ENCODE results near the gene TCEA2.
A peak's percentile ranks its signal among the peaks of the same experiment; 100 is the strongest.

Gene TCEA2

GRCh38 chr20:64053841-64054661 lies 8.9 kb upstream of the TCEA2 start:
- Histone ChIP-seq H3K9me2 (ENCODE audit: low read depth, low read length) (no peaks in the 10 kb centered on the region), H3K27ac (ENCODE audit: low read depth, low read length, poor library complexity, severe bottlenecking) (no peak overlapping the region), H3K4me3 (ENCODE audit: low read depth, low read length, poor library complexity, severe bottlenecking) (no peak overlapping the region), H3K27me3 (ENCODE audit: insufficient read depth, low read length) (peaks cover 21% of the 10 kb centered on the region), H3K4me1 (ENCODE audit: insufficient read depth, low read length, severe bottlenecking) (peaks cover 15% of the 10 kb centered on the region), H3K9ac (ENCODE audit: low read length) (no peak overlapping the region), H3K4me2 (ENCODE audit: low read length) (no peak overlapping the region), H2AFZ (ENCODE audit: low read length) (no peak overlapping the region), H3F3A (ENCODE audit: insufficient read depth, low read length) (no peaks in the 10 kb centered on the region), H3K9me3 (ENCODE audit: low read length) (no peaks in the 10 kb centered on the region), H3K79me2 (ENCODE audit: insufficient read depth, low read length) (no peaks in the 10 kb centered on the region), H3K36me3 (ENCODE audit: insufficient read depth, low read length) (no peaks in the 10 kb centered on the region), H4K20me1 (ENCODE audit: insufficient read depth, low read length) (no peaks in the 10 kb centered on the region)
- TF ChIP-seq EZH2 (IDR thresholded peaks at IDR 0.05; ENCODE audit: borderline replicate concordance, low read length) = no peak
- peak; percentile 30; the same call in 1 of the 2 replicates for TF ChIP-seq CTCF (IDR thresholded peaks at IDR 0.05; ENCODE audit: low read length)

- Histone ChIP-seq H3K27ac (ENCODE audit: low read depth, low read length, poor library complexity, severe bottlenecking) (no peak overlapping the region), H3K4me3 (ENCODE audit: low read depth, low read length, poor library complexity, severe bottlenecking) (no peak overlapping the region), H3K4me2 (ENCODE audit: low read length) (no peak overlapping the region), H3K4me1 (ENCODE audit: insufficient read depth, low read length, severe bottlenecking) (peaks cover 15% of the 10 kb centered on the region), H3K9me3 (ENCODE audit: low read length) (no peaks in the 10 kb centered on the region), H3F3A (ENCODE audit: insufficient read depth, low read length) (no peaks in the 10 kb centered on the region), H3K27me3 (ENCODE audit: insufficient read depth, low read length) (peaks cover 21% of the 10 kb centered on the region), H3K9me2 (ENCODE audit: low read depth, low read length) (no peaks in the 10 kb centered on the region), H3K79me2 (ENCODE audit: insufficient read depth, low read length) (no peaks in the 10 kb centered on the region), H3K9ac (ENCODE audit: low read length) (no peak overlapping the region), H4K20me1 (ENCODE audit: insufficient read depth, low read length) (no peaks in the 10 kb centered on the region), H3K36me3 (ENCODE audit: insufficient read depth, low read length) (no peaks in the 10 kb centered on the region), H2AFZ (ENCODE audit: low read length) (no peak overlapping the region)
- TF ChIP-seq EZH2 (IDR thresholded peaks at IDR 0.05; ENCODE audit: borderline replicate concordance, low read length) (no peak), CTCF (IDR thresholded peaks at IDR 0.05; ENCODE audit: low read length) (no peak)
Observed at GRCh38 chr20:64055396-64055892, 7.6 kb upstream of the TCEA2 start.

GRCh38 chr20:64055893-64056638 lies 6.9 kb upstream of the TCEA2 start:
- Histone ChIP-seq H3K4me1 (ENCODE audit: insufficient read depth, low read length, severe bottlenecking) (peaks cover 15% of the 10 kb centered on the region), H3K9me3 (ENCODE audit: low read length) (no peaks in the 10 kb centered on the region), H4K20me1 (ENCODE audit: insufficient read depth, low read length) (no peaks in the 10 kb centered on the region), H3K79me2 (ENCODE audit: insufficient read depth, low read length) (no peaks in the 10 kb centered on the region), H3K27ac (ENCODE audit: low read depth, low read length, poor library complexity, severe bottlenecking) (no peak overlapping the region), H3K9me2 (ENCODE audit: low read depth, low read length) (no peaks in the 10 kb centered on the region), H3K36me3 (ENCODE audit: insufficient read depth, low read length) (no peaks in the 10 kb centered on the region), H3K4me2 (ENCODE audit: low read length) (no peak overlapping the region), H3K27me3 (ENCODE audit: insufficient read depth, low read length) (peaks cover 21% of the 10 kb centered on the region), H3K9ac (ENCODE audit: low read length) (no peak overlapping the region), H3K4me3 (ENCODE audit: low read depth, low read length, poor library complexity, severe bottlenecking) (no peak overlapping the region), H3F3A (ENCODE audit: insufficient read depth, low read length) (no peaks in the 10 kb centered on the region), H2AFZ (ENCODE audit: low read length) (no peak overlapping the region)
- TF ChIP-seq CTCF (IDR thresholded peaks at IDR 0.05; ENCODE audit: low read length) = no peak

Measured in OCI-LY1 (cell line).